GM12874 (cell line): ENCODE results near the gene CMTM2.

ENCODE experiments used
- TF ChIP-seq, protein P1 (sequence below): IDR thresholded peaks from 2 replicates; pipeline ENCODE4 v1.5.1; 2011; ENCODE audit warnings: low read depth, mild to moderate bottlenecking, control low read depth, low read length, moderate library complexity; ENCODE audit not compliant: insufficient read depth

The CMTM2 gene

DNA sequence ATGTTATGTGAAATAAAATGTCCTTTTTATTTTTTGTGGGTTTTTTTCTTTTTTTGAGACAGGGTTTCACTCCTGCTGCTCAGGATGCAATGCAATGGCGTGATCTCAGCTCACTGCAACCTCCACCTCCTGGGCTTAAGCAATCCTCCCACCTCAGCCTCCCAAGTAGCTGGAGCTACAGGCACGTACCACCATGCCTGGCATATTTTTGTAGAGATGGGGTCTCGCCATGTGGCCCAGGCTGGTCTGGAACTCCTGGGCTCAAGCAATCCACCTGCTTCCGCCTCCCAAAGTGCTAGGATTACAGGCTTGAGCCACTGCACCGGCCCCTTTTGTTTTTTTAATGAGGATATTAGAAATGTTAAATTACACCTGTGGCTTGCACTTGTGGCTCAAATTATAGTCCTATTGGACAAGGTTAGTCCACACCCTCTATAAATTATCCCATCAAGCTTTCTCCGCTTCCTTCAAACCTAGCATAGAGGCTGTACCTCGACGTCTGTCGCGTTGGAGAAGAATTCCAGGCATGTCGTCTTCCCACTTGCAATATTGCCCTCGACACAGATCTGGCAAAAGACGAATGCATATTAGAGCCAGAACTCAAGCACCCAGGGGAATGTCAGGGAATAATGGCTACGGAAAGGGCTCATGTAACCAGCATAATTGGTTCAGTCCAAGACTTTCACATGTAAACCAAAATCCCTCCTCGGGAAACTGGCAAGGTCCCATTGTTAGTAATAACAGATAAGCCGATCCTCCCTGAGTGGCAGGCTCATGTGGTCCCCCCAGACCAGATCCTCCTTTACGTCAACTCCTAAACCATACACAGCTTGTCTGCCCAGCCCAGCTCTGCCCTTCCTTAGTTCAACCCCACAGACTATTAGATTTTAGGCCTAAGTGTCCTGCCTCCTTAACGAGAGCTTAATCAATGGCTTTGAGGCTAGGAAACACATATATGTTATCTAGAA is 37.6 kb upstream of the CMTM2 start:
- TF ChIP-seq, protein P1, sequence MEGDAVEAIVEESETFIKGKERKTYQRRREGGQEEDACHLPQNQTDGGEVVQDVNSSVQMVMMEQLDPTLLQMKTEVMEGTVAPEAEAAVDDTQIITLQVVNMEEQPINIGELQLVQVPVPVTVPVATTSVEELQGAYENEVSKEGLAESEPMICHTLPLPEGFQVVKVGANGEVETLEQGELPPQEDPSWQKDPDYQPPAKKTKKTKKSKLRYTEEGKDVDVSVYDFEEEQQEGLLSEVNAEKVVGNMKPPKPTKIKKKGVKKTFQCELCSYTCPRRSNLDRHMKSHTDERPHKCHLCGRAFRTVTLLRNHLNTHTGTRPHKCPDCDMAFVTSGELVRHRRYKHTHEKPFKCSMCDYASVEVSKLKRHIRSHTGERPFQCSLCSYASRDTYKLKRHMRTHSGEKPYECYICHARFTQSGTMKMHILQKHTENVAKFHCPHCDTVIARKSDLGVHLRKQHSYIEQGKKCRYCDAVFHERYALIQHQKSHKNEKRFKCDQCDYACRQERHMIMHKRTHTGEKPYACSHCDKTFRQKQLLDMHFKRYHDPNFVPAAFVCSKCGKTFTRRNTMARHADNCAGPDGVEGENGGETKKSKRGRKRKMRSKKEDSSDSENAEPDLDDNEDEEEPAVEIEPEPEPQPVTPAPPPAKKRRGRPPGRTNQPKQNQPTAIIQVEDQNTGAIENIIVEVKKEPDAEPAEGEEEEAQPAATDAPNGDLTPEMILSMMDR: no peak

DNA sequence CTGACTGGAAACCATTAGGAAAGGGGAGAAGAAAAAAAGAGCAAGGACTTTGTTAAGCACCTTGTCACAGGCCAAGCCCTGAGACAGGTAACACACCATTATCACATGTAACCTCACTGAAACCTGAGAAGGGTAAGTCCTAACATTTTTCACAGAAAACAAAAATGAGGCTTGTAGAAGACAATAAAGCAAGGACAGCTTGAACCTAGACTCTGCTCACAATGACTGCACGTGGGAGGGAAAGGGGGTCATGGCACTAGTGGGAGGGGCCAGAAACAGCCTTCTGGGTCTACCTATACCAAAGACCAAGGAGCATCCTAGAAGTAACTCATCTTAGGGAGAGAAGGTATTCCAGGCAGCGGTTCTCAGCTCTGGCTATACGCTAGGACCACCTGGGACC is 36.9 kb upstream of the CMTM2 start:
- TF ChIP-seq, protein P1: no peak

DNA sequence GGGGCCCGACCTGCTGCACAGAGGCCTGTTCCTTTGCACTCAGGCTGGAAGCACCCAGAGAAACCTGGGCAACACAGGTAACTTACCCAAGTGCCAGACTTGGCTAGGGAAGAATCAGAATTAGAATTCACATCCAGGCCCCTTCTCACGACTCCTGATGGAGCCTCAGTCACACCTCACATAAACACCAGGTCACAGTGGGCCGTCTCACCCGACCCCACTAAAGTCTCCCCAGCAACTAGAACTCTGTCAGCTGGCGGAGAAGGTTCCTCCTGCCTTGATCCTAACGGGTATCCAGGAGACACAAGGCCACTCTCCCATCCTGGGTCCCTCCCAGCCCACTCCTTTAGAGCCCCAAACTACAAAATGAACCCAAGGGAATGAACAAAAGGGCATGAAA is 35.7 kb upstream of the CMTM2 start:
- TF ChIP-seq, protein P1: no peak

DNA sequence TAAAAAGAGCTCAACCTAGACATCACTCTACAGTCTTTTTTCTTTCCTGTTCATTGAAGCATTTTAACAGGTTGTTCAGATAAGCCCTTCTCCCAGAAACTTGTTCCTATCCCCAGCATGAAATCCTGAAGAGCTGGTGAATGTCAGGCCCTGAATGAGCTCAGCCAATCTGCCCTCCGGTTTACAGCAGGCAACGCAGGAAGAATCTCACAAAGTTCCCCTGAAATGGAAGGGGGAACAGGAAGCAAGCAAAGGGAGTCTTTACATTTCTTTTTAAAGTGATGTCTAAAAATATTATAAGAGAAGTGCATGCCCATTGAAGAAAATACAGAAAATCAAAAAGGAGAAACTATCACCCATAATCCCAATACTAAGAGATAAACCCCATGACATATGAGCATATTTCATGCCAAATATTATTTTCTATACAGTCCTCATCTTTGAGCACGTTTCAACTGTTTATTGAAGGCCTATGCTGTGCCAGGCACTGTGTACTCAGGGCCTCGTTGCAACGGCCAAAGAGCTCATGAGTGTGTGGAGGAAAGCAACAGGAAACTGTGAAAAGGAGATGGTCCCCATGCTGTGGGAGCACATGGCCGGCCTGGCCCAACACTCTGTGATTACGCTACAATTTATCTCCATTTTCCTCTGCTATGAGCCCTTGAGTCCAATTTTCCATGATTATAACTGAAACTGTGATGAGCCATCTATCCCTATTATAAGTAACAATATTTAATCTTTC is 35.1 kb upstream of the CMTM2 start:
- TF ChIP-seq, protein P1: no peak

DNA sequence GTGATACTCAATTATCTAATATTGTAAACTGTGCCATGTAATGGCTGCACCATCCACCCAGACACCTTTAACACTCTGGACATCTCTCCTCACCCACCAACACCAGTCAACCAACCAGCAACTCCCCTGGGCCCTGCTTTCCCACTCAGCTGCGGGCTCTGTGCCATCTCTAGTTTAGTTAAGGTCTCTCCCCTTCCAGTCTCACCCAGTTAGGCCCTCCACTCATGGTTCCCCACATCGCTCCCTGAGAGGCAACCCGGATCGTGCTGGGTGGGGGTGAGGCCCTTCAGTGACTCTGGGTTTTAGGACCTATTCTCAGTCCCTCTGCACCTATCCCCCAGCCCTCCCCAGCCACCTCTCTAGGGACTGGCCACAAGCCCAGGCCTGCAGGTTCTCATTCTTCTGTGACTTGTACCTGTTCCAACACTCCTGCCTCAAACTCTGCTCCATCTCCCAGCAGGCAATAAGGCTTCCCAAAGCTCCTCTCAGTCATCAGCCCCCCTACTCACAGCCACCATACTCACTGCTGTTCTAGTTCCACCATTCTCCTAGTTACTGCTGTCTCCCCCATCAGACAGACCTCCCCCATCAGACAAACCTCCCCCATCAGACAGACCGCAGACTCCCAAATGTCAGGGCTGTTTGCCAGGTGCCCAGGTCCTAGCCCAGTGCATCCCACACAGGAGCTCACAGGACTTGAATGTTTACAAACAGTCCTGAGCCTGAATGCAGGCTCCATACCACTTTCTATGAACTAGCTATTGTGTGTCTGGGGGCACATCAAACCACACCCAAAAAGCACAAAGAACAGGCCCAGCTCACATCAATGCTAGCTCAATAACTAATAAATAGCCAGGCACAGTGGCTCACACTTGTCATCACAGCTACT is 31.9 kb upstream of the CMTM2 start:
- TF ChIP-seq, protein P1: no peak

DNA sequence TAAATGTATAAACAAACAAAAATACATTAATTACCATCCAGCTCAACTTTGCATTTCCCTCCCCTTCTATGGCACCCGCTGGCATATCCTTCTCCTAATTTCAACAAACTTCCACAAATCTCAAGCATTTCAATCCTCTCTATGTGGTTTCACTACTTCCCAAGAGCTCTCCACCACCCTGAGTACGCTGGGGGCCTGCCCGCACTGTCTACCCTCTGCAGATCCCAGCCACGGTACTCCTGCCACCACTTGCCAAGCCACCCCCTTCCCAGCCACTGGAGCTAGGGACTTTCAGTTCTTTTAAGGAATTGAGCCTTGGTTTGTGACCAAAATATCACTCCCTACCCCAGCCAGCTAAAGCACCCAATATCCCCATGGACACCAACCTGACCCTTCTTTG is 31.2 kb upstream of the CMTM2 start:
- TF ChIP-seq, protein P1: no peak
